Vagina (tissue), 2 donors: Measurements from ENCODE around the gene ZNF117. TPM values are rescaled to one million over a fixed set of nuclear protein-coding genes. Genes with fewer than 3 reads are reported as not detected.

Experiments used
- DNase-seq, 2 donors: peaks; one replicate each; pipeline ENCODE4 v3.0.0-alpha.2; 2017; ENCODE audit errors: extremely low spot score in 2 of 2
- H3K27ac ChIP-seq: fragments of 200-600 bp; sonication (generic); one replicate; pipeline ENCODE4 v1.5.1; 2019
- H3K27me3 ChIP-seq: fragments of 200-600 bp; sonication (generic); one replicate; pipeline ENCODE4 v1.5.1; 2019
- H3K36me3 ChIP-seq, 2 donors: fragments of 200-600 bp; sonication (generic); one replicate each; pipeline ENCODE4 v1.5.1; 2017 to 2019
- H3K4me1 ChIP-seq: fragments of 200-600 bp; sonication (generic); one replicate; pipeline ENCODE4 v1.5.1; 2019
- H3K4me3 ChIP-seq, 2 donors: fragments of 200-600 bp; sonication (generic); 1 replicate in 1 of 2; 2 replicates in 1 of 2; pipeline ENCODE4 v1.5.1; 2016 to 2019
- H3K9me3 ChIP-seq: fragments of 200-600 bp; sonication (generic); one replicate; pipeline ENCODE4 v1.5.1; 2019
- POLR2A ChIP-seq, 2 donors: fragments of 450-650 bp; IDR thresholded peaks; one replicate each; pipeline ENCODE4 v1.6.1; 2017; ENCODE audit warnings: antibody characterized with exemption in 2 of 2, mild to moderate bottlenecking in 2 of 2, moderate library complexity in 2 of 2
- POLR2AphosphoS5 ChIP-seq, 2 donors: sonication (generic); formaldehyde crosslinking; IDR thresholded peaks; one replicate each; pipeline ENCODE4 v1.9.0; 2017; ENCODE audit warnings: antibody characterized with exemption in 2 of 2, mild to moderate bottlenecking in 2 of 2, low read depth in 1 of 2; ENCODE audit not compliant: insufficient read depth in 1 of 2
- intact Hi-C: fragments of 100-400 bp; cut with DNase I; formaldehyde crosslinking; loops from one replicate; pipeline ENCODE4 v1.15.1; 2023
- total RNA-seq: library from RNA; depleted of rRNA; stranded (reverse); fragments of >200 nt; gene quantifications from one replicate; pipeline ENCODE4 v1.2.3, GENCODE V29; 2016
- TF ChIP-seq, protein P1 (sequence below), 3 experiments: fragments of 450-650 bp in 2 of 3; fragments of 200-600 bp in 1 of 3; sonication (generic) in 1 of 3; IDR thresholded peaks; one replicate each; pipeline ENCODE4 v1.5.1; 2017 to 2019; ENCODE audit warnings: antibody characterized with exemption in 3 of 3, mild to moderate bottlenecking in 2 of 3, moderate library complexity in 2 of 3

ZNF117 gene
- total RNA-seq, 1 donor from 2014 or later: 18.2 TPM

DNA sequence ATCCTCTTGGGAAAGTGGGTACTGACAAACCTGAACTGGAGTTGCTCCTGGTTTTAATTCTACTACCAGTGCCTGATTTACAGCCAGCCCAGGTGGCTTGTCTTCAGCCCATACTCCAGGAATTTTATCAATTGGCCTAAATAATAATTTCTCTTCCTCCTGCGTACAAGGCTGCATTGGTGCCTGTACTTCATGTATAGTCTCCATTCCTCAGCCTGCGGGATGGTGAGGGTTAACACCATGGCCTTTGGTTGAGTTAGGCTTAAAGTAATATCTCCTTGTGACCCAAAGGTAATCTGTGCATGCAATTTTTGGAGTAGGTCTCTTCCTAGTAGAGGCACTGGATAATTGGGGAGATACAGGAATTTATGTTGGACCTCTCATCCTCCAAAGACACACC lies 5.5 kb upstream of the ZNF117 start:
- intact Hi-C loops: no loop called here
- TF ChIP-seq, protein P1, sequence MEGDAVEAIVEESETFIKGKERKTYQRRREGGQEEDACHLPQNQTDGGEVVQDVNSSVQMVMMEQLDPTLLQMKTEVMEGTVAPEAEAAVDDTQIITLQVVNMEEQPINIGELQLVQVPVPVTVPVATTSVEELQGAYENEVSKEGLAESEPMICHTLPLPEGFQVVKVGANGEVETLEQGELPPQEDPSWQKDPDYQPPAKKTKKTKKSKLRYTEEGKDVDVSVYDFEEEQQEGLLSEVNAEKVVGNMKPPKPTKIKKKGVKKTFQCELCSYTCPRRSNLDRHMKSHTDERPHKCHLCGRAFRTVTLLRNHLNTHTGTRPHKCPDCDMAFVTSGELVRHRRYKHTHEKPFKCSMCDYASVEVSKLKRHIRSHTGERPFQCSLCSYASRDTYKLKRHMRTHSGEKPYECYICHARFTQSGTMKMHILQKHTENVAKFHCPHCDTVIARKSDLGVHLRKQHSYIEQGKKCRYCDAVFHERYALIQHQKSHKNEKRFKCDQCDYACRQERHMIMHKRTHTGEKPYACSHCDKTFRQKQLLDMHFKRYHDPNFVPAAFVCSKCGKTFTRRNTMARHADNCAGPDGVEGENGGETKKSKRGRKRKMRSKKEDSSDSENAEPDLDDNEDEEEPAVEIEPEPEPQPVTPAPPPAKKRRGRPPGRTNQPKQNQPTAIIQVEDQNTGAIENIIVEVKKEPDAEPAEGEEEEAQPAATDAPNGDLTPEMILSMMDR (IDR thresholded peaks at IDR 0.05): no peak
- TF ChIP-seq POLR2AphosphoS5 (IDR thresholded peaks at IDR 0.05; ENCODE audit: insufficient read depth in 1 of 2, low read depth in 1 of 2): no peak
- no peak for TF ChIP-seq POLR2A (IDR thresholded peaks at IDR 0.05)
- H3K9me3 ChIP-seq: peaks cover 18% of the 10 kb centered on the region

DNA sequence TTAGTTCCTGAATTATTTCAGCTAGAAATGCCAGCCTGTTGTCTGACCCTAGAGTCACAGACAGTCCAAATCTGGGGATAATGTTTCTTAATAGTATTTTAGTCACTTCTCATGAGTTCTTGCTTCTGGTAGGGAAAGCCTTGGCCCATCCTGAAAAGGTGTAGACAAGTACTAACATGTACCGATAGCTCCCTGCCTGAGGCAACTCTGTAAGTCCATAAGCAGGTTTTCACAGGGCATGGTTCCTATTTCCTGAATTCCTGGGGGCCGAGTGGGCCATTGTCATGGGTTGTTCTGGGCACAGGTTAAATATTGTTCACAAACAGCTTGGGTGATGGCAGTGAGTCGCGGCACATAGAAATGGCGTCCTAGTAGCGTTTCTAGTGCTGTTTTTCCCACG lies 3.1 kb upstream of the ZNF117 start:
- Histone ChIP-seq H3K36me3 (peaks cover 0 to 12% of the 10 kb centered on the region in 2 donors), H3K9me3 (peaks cover 25% of the 10 kb centered on the region), H3K27me3 (no peaks in the 10 kb centered on the region), H3K4me1 (no peaks in the 10 kb centered on the region), H3K4me3 (no peak overlapping the region), H3K27ac (no peak overlapping the region)
- no peak for DNase-seq
- intact Hi-C loops: no loop called here
- TF ChIP-seq, protein P1 (IDR thresholded peaks at IDR 0.05): no peak
- TF ChIP-seq POLR2A (IDR thresholded peaks at IDR 0.05): no peak
- TF ChIP-seq POLR2AphosphoS5 (IDR thresholded peaks at IDR 0.05; ENCODE audit: insufficient read depth in 1 of 2, low read depth in 1 of 2): no peak

More for the DNA sequence above, 5.5 kb upstream of the ZNF117 start:
- H3K4me3 ChIP-seq: no peak overlapping the region
- H3K27me3 ChIP-seq: no peaks in the 10 kb centered on the region
- DNase-seq: no peak
- H3K4me1 ChIP-seq: no peaks in the 10 kb centered on the region
- H3K36me3 ChIP-seq: peaks cover 0 to 23% of the 10 kb centered on the region in 2 donors
- no peak overlapping the region for H3K27ac ChIP-seq

DNA sequence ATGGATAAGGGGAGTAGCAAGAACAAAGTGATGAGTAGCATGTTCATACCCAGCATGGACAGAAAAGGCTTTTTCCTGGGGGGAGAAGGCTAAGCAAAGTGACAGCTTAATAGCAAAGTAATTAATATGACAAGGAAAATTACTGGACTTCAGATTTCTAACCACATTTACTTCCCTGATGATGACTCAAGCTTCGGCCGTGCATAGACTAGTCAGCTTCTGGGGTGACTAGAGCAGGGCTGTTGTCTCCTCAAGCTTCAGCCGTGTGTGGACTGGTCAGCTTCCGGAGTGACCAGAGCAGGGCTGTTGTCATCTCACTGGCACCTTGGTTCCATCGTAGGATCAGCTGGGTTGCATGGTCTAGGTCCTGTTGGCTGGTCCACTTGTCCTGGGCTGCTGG lies 2.1 kb upstream of the ZNF117 start:
- Histone ChIP-seq H3K27me3 (no peaks in the 10 kb centered on the region), H3K4me1 (no peaks in the 10 kb centered on the region), H3K27ac (no peak overlapping the region), H3K4me3 (no peak overlapping the region), H3K9me3 (peaks cover 25% of the 10 kb centered on the region), H3K36me3 (peaks cover 0 to 7% of the 10 kb centered on the region in 2 donors)
- no peak for DNase-seq
- TF ChIP-seq POLR2A (IDR thresholded peaks at IDR 0.05) (no peak), POLR2AphosphoS5 (IDR thresholded peaks at IDR 0.05; ENCODE audit: insufficient read depth in 1 of 2, low read depth in 1 of 2) (no peak)
- TF ChIP-seq, protein P1 (IDR thresholded peaks at IDR 0.05): no peak
- intact Hi-C loops: no loop called here

DNA sequence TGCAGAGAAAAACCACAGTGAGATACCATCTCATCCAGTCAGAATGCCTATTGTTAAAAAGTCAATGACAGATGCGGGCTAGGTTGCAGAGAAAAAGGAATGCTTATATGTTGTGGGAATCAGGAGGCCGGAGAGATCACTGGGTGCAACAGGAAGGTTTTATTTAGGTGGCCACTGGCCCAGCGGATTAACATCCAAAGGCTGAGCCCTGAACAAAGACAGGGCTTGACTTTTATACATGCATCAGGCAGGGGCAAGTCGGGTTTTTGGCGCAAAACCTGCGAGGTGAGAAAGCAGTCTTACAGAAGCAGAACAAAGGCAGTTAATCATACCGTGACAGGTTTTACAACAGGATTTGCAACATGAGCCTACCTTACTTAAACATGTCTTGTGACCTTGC lies 620 bp downstream of the ZNF117 start:
- H3K27me3 ChIP-seq: no peaks in the 10 kb centered on the region
- no peak overlapping the region for H3K4me3 ChIP-seq
- H3K9me3 ChIP-seq: peaks cover 20% of the 10 kb centered on the region
- intact Hi-C loops: no loop called here
- DNase-seq: no peak
- H3K27ac ChIP-seq: no peak overlapping the region
- no peaks in the 10 kb centered on the region for H3K4me1 ChIP-seq
- H3K36me3 ChIP-seq: peaks cover 0 to 13% of the 10 kb centered on the region in 2 donors
- TF ChIP-seq POLR2A (IDR thresholded peaks at IDR 0.05): no peak
- no peak for TF ChIP-seq POLR2AphosphoS5 (IDR thresholded peaks at IDR 0.05; ENCODE audit: insufficient read depth in 1 of 2, low read depth in 1 of 2)
- TF ChIP-seq, protein P1 (IDR thresholded peaks at IDR 0.05): no peak

DNA sequence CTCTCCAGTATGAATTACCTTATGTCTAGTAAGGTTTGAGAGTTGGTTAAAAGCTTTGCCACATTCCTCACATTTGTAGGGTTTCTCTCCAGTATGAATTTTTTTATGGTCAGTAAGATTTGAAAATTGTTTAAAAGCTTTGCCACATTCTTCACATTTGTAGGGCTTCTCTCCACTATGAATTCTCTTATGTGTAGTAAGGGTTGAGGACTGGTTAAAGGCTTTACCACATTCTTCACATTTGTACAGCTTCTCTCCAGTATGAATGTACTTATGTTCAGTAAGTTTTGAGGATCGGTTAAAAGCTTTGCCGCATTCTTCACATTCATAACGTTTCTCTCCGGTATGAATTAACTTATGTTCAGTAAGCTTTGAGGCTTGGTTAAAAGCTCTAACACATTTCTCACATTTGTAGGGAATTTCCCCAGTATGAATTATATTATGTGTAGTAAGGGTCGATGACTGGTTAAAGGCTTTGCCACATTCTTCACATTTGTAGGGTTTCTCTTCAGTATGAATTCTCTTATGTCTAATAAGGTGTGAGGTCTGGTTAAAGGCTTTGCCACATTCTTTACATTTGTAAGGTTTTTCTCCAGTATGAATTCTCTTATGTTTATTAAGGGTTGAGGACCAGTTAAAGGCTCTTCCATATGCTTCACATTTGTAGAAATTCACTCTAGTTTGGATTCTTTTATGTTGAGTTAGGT lies 12.2 kb downstream of the ZNF117 start:
- no peak for DNase-seq
- H3K27me3 ChIP-seq: no peaks in the 10 kb centered on the region
- TF ChIP-seq POLR2AphosphoS5 (IDR thresholded peaks at IDR 0.05; ENCODE audit: insufficient read depth in 1 of 2, low read depth in 1 of 2): no peak
- TF ChIP-seq, protein P1 (IDR thresholded peaks at IDR 0.05): no peak
- no peak for TF ChIP-seq POLR2A (IDR thresholded peaks at IDR 0.05)
- no peaks in the 10 kb centered on the region for H3K4me1 ChIP-seq
- intact Hi-C loops: no loop called here
- no peak overlapping the region for H3K4me3 ChIP-seq
- peaks cover 0 to 51% of the 10 kb centered on the region in 2 donors for H3K36me3 ChIP-seq
- H3K27ac ChIP-seq: no peak overlapping the region
- H3K9me3 ChIP-seq: peaks cover 23% of the 10 kb centered on the region
